ENCODE data around the gene NT5DC3. TPM values are rescaled to one million over a fixed set of nuclear protein-coding genes. Genes with fewer than 3 reads are reported as not detected.

The NT5DC3 gene
- total RNA-seq, 4 donors from 2014 or later: 3.6 to 5.8 (median 4.4) TPM

DNA sequence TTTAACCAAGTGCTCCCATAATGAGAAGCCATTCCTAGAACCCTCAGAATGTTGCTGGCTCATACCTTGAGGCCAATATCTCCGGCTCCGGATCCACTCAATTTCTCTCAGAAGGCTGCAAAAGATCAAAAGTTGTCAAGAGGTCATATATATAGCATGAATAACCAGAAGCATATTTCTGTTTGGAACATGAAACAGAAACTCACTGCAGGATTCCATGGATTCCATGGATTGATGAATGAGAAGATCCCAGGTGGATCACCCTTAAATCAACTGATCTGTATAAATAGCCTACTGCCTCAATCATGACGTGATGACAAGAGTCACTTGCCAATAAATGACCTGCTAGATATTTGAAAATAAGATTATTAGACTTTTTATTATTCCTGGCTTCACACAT lies 3.3 kb upstream of the NT5DC3 start:
- Histone ChIP-seq H3K9me3 (no peaks in the 10 kb centered on the region), H3K4me1 (peaks cover 16 to 26% of the 10 kb centered on the region in 2 donors), H3K27ac (no peak overlapping the region), H3K36me3 (no peaks in the 10 kb centered on the region), H3K4me3 (replicated peaks in 1 of 3) (no peak overlapping the region), H3K27me3 (no peaks in the 10 kb centered on the region)
- TF ChIP-seq, protein P1, sequence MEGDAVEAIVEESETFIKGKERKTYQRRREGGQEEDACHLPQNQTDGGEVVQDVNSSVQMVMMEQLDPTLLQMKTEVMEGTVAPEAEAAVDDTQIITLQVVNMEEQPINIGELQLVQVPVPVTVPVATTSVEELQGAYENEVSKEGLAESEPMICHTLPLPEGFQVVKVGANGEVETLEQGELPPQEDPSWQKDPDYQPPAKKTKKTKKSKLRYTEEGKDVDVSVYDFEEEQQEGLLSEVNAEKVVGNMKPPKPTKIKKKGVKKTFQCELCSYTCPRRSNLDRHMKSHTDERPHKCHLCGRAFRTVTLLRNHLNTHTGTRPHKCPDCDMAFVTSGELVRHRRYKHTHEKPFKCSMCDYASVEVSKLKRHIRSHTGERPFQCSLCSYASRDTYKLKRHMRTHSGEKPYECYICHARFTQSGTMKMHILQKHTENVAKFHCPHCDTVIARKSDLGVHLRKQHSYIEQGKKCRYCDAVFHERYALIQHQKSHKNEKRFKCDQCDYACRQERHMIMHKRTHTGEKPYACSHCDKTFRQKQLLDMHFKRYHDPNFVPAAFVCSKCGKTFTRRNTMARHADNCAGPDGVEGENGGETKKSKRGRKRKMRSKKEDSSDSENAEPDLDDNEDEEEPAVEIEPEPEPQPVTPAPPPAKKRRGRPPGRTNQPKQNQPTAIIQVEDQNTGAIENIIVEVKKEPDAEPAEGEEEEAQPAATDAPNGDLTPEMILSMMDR (IDR thresholded peaks at IDR 0.05): no peak
- no peak for TF ChIP-seq POLR2A (IDR thresholded peaks at IDR 0.05)
- intact Hi-C loops (cut with DNase I): no loop called here
- no peak for DNase-seq
- WGBS, 2 donors: 78 to 90% methylated on average over 3 of the region's 3 CpGs

DNA sequence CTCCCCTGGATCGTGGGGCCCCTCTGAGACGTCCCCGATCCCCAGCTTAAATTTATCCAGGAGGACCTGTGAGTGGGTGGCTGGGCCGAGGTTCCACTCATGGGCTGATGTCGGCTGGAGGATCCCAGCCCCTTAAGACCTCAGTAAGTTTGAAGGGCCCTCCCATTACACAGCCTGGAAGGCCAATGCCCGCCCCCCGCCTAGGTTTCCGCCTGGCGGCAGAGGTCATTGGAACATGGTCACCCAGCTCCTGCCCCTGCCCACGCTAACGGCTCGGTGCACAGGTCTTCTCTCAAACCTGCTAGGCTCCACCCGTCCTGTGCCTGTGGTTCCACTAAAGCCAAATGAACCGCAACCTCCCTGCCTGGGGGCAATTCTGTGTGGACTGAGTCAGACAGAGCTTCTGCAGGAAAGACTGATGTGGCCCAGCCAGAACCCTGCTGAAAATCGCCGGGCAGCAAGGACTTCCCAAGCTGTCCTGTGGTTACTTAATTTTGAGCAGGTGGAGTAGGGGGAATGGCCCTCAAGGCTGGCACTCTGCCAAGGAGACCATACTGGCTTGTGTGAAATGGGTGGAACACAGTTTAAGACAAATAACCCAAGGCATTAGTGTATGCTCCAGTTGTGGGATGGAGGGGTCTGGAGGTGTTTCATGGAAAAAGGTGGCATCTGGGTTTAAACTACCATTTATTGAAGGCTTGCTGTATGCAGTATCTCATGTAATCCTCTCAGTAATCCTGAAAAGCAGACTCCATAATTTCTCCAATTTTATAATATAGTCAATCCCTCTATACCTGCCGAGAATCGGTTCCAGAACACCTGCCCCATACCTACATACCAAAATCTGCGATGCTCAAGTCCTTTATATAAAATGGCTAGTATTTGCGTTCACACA lies 903 bp upstream of the NT5DC3 start:
- TF ChIP-seq POLR2A (IDR thresholded peaks at IDR 0.05): no peak
- TF ChIP-seq, protein P1 (IDR thresholded peaks at IDR 0.05): no peak
- 29 to 37% methylated on average over 14 to 19 of the region's 20 CpGs for WGBS, 2 donors
- Histone ChIP-seq H3K4me1 (peaks cover 6 to 19% of the 10 kb centered on the region in 2 donors), H3K27ac (peak overlapping the region; percentile 42 to 81 (median 46)), H3K9me3 (no peaks in the 10 kb centered on the region), H3K4me3 (replicated peaks in 1 of 3) (peak overlapping the region in 2 of 3 donors; percentile 5 to 68), H3K36me3 (no peaks in the 10 kb centered on the region), H3K27me3 (no peaks in the 10 kb centered on the region)
- DNase-seq: peak; percentile 64 to 69
- intact Hi-C loops (cut with DNase I): no loop called here

DNA sequence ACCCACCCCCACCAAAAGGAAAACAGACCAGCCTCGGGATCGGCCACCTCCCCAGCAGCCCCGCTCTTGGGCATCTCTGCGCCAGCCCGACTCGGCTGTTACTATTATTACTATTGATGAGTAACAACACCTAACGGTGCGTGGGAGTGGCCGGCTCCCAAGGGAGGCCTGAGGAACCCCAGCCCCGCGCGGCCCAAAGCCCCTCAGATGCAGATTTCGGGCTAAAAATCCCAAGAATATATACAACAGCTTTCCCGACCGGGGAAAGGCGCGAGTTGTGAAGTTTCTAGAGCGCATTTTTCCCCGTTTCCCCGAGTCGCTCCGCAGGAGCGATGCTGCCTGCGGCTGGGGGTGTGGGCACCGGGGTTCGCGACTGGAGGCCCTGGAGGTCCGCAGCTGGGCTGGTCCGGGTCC lies 565 bp downstream of the NT5DC3 start:
- peak; percentile 12 to 14 for DNase-seq
- Histone ChIP-seq H3K4me1 (peaks cover 6 to 19% of the 10 kb centered on the region in 2 donors), H3K36me3 (no peaks in the 10 kb centered on the region), H3K4me3 (replicated peaks in 1 of 3) (peak overlapping the region; percentile 46 to 71 (median 68)), H3K27ac (no peak overlapping the region), H3K9me3 (no peaks in the 10 kb centered on the region), H3K27me3 (no peaks in the 10 kb centered on the region)
- intact Hi-C loops (cut with DNase I): no loop called here
- 1 to 2% methylated on average over 14 to 17 of the region's 29 CpGs for WGBS, 2 donors
- TF ChIP-seq POLR2A (IDR thresholded peaks at IDR 0.05): no peak
- TF ChIP-seq, protein P1 (IDR thresholded peaks at IDR 0.05): no peak

- no peaks in the 10 kb centered on the region for H3K36me3 ChIP-seq
- TF ChIP-seq, protein P1 (IDR thresholded peaks at IDR 0.05): no peak
- TF ChIP-seq POLR2A (IDR thresholded peaks at IDR 0.05): no peak
- peak overlapping the region in 2 of 3 donors; percentile 68 to 71 for H3K4me3 ChIP-seq (replicated peaks in 1 of 3)
- H3K9me3 ChIP-seq: no peaks in the 10 kb centered on the region
- no peak overlapping the region for H3K27ac ChIP-seq
- peaks cover 6 to 19% of the 10 kb centered on the region in 2 donors for H3K4me1 ChIP-seq
- no peaks in the 10 kb centered on the region for H3K27me3 ChIP-seq
- DNase-seq: no peak
- WGBS, 2 donors: 65 to 72% methylated on average over 14 of the region's 14 CpGs
- intact Hi-C loops (cut with DNase I): no loop called here
These were observed 1.2 kb downstream of the NT5DC3 start for GRCh38 chr12:103839609-103840461.
